ENCODE results near the gene XRCC1.

DNA sequence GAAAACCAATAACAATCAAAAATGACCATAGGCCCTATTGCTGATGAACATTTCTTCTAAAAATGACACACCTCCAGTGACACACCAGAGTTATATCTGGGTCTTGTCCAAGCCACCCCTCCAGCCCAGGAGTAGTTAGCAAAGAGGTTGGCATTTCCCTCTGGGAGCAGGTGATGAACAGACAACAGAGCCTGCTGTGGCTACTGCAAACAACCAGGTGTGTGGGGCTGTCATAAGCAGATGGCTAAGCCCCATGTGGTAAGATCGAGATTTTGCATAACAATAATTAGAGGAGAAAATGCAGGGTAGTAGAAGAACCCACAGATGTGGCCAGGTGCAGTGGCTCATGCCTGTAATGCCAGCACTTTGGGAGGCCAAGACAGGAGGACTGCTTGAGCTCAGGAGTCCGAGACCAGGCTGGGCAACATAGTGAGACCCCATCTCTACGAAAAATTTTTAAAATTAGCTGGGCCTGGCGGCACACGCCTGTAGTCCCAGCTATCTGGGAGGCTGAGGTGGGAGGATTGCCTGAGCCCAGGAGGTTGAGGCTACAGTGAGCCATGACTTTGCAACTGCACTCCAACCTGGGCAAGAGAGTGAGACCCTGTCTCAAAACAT is 5.0 kb downstream of the XRCC1 start:
- TF ChIP-seq, protein P1, sequence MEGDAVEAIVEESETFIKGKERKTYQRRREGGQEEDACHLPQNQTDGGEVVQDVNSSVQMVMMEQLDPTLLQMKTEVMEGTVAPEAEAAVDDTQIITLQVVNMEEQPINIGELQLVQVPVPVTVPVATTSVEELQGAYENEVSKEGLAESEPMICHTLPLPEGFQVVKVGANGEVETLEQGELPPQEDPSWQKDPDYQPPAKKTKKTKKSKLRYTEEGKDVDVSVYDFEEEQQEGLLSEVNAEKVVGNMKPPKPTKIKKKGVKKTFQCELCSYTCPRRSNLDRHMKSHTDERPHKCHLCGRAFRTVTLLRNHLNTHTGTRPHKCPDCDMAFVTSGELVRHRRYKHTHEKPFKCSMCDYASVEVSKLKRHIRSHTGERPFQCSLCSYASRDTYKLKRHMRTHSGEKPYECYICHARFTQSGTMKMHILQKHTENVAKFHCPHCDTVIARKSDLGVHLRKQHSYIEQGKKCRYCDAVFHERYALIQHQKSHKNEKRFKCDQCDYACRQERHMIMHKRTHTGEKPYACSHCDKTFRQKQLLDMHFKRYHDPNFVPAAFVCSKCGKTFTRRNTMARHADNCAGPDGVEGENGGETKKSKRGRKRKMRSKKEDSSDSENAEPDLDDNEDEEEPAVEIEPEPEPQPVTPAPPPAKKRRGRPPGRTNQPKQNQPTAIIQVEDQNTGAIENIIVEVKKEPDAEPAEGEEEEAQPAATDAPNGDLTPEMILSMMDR (IDR thresholded peaks at IDR 0.05) = no peak
- no peak for TF ChIP-seq EP300 (IDR thresholded peaks at IDR 0.05)
